ENCODE data around the gene CXCR4.

The CXCR4 gene

DNA sequence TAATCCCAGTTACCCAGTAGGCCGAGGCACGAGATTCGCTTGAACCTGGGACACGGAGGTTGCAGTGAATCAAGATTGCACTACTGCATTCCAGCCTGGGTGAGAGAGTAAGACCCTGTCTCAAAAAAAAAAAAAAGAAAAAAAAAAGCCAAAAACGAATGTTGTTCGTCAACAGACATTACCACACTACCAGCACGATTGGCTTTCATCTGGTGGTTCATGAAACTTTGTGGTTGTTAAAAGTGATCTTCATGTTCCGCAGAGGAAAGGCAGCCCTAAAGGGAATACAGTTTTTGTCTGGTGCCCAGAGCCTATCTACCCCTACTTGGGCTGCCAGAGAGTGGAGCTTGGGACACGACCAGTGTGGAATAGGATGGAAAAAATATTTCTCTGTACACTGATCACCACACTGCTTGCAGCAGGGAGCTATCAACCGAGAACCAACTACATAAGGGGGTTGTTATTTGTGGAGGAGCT, 13.6 kb upstream of the CXCR4 start:
- DNase-seq = no peak

DNA sequence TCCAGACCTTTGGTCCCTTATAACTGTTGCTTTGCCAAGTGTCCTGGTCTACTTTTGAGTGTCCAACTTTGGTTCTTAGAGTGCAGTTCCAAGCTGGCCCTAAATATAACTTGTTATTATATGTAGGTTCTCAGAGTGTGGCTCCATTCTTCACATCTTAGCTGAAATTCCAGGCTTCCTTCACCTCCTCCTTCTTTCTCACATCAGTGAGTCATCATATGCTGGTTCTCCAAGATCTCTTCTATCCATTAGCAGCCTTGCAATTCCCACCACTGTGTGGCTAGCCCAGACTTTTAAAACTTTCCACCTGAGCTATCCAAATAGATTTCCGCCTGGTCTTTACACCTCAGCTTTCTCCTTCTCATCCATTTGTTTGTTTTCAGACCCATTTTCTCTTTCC, 12.6 kb upstream of the CXCR4 start:
- DNase-seq = no peak

DNA sequence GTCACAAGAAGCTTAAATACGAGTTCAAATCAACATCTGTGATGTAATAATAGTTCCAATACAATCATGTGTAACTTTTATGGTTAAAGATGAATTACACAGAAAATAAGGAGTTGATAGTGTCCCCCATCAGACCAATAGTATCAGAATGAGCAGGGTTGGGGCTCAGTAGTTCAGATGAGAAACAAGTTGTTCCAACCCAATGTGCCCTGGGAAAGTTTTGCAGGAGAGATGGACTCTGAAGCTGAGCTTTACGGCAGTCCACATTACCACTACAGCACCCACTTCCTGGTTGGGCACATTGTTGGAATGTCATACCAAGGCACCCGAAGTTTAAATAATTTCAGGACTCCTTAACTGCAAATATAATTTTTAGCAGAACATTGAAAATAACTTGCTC, 12.1 kb upstream of the CXCR4 start:
- DNase-seq = no peak

DNA sequence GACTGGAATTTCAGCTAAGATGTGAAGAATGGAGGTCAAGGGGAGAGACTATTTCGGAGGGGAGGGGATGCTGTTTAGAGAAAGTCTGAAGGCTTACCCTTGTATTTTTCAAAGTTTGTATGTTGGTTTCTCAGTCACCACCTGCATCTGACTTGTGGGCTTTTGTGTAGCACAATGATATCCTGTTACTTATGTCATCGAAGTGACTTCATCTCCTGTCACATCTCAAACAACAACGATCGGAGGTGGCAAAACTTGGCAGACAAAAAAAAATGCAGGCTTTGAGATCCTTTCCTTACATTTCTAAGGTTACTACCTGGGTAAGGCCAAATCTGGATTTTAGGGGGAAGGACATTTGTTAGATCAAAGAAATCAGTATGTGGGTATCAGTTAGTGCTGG, 11.7 kb upstream of the CXCR4 start:
- no peak for DNase-seq

DNA sequence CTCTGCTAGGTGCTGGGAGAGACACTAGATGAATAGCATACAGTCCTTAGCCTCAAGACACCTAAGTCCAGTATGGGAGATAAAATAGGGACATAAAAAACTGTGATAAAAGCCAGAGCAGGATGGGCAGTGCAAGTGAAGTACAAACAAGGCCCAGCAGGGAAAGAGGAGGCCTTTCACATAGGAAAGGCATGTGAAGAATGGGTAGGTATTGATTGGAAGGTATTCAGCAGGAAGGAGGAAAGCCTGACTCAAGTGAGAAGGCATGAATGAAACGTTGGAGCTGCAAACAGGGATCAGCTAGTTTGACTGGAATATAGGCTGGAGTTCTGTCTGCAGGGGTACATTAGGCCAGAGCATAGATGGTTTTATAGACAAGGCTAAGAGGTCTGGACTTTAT, 11.0 kb upstream of the CXCR4 start:
- DNase-seq = no peak

DNA sequence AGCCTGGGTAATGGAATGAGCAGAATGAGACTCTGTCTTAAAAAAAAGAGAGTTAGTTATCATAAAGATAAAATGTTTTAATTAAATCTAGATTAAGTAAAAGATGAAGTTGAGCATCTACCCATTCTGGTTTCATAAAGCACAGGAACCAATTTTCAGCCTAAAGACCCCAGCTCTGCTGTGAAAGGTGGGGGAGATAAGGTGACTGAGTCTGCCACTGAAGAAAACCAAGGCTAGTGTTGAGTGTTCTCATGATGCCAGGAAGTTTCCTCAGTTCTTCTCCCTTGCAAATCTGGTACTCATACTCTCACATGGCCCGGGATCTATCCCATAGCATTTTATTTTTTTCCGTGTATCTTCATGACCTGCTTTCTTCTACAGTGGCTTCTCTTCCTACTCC, 10.4 kb upstream of the CXCR4 start:
- DNase-seq = no peak

DNA sequence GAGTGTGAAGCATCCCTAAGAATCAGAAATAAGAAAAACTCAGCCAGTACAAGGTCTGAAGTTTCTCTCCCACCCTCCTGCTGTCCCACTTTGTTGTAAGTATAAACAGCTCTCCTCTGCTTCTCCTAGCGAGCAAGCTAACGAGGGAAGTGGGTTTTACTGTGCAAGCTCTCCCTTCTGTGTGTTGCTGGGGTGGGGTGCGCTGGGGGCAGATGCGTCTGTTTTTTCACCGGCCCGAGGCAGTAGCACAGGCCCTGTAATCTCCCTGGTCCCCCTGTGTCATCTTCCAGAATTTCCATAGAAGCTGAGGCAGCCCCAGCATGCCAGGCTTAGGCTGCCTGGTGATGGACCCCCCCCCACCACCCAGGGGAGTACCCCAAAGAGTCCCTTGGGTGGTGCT, 9.4 kb upstream of the CXCR4 start:
- no peak for DNase-seq

DNA sequence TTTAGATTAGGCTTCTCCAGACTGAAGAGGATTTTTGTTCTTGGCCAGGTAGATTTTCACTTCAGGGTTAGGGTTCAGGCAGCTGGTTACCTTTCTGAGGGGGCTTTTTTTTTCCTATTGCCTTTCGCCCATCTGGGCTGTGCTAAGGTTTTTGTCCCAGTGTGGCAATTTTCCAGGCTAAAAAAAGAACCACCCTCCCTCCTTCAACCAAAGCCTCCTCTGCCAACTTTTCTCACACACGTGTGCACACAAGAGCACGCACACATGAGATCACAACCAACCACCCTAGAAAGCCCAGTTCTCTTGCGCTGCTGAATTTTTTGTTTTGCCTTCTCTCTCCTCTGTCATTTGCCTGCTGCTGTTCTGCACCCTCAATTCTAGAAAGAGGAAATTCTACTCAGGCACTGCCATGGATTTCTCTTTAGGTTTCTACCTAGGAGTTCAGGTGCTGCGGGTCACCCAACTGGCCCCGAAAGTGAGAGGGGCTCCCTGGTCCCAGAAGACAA, 8.5 kb upstream of the CXCR4 start:
- no peak for DNase-seq

DNA sequence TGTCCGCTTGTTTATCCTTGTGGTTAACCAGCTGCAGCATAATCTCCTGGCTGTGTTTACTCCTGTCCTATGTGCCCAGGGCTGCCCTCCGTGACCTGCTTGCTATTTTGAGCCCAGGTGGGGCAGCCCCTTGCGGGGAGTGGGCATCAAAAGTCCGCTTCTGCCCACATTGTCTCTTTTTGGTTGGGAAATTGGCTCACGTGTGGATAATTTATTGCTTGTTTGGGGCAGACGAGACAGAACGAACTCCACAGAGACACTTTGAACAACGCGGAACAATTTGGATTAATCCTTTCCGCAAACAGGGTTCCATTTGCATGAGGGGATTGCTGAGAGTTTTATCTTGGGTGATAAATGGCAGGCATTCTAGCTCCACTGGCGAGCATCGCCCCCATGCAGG, 8.1 kb upstream of the CXCR4 start:
- DNase-seq = peak; percentile 37

DNA sequence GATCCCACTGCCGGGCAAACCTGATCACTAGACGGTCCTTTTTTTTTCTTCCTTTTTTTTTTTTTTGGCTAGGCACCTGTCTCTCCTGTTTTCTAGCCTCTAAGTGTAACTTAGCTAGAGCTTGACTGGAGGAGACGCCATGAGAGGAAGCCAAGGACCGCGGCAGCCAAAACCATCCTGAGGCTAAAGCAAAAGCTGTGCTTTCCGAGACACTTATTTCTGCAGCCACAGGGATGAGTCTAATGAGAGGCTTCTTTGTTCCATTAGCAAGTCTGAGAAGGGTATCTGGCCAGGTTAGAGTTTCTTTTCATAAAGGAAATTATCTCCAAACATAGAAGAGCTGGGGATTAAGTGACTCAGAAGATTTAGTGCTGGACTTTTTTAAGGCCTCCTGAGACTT, 7.3 kb upstream of the CXCR4 start:
- no peak for DNase-seq

DNA sequence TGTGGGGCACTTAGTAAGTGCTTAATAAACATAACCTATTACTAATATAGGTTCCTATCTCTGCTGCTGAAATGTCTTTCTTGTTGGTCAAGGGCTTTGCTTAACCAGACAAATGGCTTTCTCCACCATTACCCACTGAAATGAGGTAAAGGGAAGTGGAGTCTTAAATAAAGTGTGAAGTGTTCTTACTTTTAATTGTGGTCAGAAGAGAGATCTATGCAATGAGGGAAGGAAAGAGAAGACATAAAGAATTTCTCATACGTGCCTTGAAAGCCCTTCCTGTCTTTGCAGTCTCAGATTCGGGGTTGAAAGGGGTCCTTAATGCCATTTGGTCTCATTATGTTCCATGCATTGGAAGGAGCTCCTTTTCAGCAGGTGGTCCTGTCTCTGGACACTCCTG, 6.9 kb upstream of the CXCR4 start:
- DNase-seq = no peak

DNA sequence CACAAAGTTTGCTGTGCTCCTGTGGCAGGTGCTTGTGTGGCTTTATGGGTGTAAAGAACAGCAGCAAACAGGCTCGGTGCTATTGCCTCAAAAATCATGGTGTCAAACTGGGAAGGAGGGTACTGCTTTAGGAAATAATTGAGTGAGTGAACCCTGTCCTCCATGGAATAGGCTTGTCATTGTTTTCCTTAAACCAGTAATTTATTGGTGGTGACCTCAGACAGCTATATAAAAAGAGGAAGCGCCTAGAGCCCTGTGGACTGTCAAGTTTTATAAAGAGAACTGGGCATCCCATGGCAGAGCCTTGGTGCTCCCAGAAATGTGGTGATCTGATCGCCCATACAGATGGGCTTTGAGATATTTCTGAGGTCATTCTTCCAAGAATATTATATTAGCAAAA, 4.7 kb upstream of the CXCR4 start:
- DNase-seq = no peak

DNA sequence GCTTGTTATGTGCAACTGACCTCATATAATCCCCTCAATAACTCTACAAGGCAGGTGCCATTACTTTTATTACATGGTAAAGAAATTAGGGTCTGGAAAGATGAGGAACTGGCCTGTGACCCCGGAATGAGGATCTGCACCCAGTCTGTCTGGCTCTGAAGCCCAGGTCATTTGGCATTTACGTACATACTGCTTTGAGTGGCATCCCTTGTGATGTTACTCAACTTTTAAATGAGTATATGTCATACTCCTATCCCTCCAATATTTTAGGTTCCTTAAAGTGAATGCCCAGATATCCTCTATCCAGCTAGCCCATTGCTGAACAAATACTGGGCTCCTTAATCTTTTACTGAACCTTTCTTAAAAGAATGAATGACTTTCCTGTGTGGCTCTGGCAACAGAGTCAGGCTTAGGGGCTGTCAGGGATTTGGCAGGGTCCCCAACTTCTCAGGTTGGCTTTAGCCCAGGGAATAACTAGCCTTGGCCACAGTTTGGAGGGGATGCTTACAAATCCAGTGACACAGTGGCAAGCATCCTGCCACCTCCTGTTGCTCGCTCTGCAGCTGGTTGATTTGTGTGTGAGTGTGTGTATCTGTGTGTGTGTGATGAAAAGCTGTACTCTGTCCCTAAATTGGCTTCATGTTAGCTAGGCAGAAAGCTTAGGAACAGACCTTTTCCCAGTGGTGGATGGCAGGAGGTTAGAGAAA, 3.4 kb upstream of the CXCR4 start:
- DNase-seq = no peak

DNA sequence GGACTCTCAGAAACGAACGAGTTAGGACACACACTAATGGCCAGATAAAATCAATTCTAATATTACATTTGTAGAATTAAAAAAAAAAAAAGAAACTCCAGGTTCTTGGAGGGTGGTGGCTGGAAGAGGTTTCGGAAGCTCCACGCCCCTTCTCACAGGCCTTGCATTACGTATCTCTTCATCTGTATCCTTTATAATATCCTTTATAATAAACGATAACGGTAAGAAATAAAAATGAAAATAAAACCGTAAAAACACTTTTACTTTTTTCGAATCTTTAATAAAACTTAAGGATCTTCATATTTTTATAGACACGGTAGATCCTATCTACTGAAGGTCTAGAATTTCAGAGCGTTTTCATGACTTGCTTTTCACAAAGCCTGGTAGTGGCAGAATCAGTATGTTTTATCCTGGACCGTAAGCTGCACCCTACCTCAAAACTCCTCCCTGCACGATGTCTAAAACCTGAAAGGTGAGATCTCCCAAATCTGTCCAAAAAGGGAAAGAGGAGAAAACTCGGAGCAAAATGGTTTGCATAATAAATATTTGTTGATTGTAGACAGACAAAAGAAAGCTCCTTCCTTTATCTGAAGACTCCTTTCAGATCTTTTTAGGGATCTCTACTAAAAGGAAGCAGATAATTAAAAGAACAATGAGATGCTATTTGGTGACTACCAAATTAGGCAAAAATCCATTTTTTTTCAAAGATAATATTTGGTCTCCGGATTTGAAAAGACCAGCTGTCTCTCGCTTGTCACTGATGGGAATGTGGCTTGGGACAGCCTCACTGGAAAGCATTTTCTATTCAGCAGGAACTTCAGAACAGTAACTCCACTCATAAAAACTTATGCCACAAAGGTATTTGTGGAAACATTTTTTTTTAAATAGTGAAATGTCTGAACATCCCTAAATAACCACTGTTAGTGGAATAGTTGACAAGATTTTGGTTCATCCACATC, 2.0 kb upstream of the CXCR4 start:
- DNase-seq = no peak

DNA sequence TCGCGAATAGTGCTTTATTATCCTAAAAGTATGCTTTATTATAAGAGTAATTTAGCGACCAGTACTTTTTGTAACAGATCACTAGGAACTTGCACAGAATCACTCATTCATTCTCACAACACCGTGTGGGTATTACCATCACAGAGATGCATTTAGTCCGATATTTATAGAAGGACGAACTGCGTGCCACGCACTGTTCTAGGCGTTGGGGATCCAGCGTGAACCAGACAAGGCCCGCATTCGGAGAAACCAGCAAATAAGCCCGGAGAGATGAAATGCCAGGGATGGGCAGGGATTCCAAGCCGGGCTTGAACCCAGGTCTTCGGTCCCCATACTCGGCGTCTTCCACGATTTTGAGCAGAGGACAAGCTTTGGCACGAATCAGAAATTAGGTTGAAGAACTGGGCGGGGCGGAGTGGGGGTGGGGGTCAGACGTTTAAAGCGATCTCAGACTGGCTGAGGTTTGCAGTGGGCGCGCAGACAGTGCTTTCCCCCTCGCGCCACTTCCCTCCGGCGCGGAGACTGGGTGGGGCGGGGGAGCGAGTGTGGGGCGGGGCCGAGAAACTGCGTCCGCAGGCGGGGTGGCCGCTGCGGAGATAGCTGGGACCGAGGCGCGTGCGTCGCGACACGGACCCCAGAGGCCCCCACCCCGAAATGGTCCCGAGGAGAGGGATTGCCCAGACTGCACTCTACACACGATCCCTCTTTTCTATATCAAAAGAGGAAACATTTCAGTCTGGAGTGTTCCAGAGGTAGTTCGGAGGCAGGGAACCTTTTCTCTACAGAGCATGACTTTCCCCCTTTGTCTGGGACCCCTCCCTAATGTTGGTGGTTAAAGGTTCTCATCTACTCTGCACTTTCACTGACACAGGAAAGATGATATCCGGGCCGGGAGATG, 1.1 kb upstream of the CXCR4 start:
- peak; percentile 33 for DNase-seq

DNA sequence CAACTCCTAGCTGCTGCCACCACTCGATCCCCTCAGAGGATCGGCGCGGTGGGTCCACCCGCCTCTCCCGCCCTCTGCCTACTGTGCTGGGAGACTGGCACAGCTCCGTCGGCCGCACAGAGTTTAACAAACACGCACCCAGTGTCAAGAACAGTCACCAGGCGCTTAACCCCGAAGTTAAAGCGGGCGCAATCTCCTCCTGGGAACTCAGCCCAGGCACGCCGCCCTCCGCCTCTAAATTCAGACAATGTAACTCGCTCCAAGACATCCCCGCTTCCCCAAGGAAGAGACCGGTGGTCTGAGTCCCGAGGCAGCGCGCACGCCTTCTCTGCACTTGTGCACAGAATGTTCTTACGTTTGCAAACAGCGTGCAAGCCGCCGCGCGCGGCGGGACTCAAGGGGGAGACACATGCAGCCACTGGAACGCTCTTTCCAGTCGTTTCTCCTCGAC, 533 bp downstream of the CXCR4 start:
- peak; percentile 27 for DNase-seq

DNA sequence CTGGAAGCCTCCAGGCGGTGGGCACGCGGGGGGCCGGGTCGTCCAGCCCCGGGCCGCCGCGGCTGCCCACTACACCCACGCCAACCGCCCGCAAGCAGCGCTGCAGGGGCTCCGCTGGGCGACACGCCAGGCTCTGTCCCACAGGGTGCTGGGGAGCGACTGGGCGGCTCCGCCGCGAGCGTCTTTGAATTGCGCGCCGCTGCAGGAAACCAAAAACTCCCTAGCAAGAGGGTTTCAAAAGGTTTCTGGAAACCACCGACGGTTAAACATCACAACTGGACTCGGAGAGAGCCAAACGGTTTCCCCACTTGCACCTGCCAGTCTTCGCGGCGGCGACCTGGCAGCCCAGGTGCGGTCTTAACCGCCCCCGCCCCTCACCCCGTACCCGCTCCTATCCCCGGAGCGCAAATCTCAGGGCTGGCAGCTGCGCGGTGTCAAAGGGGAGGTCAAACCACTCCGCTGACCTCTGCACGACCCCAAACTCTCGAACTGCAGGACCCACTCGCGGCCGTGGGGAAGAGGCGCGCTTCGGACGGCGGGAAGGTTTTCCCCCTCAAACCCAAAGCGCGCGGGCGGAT, 1.0 kb downstream of the CXCR4 start:
- DNase-seq = no peak

DNA sequence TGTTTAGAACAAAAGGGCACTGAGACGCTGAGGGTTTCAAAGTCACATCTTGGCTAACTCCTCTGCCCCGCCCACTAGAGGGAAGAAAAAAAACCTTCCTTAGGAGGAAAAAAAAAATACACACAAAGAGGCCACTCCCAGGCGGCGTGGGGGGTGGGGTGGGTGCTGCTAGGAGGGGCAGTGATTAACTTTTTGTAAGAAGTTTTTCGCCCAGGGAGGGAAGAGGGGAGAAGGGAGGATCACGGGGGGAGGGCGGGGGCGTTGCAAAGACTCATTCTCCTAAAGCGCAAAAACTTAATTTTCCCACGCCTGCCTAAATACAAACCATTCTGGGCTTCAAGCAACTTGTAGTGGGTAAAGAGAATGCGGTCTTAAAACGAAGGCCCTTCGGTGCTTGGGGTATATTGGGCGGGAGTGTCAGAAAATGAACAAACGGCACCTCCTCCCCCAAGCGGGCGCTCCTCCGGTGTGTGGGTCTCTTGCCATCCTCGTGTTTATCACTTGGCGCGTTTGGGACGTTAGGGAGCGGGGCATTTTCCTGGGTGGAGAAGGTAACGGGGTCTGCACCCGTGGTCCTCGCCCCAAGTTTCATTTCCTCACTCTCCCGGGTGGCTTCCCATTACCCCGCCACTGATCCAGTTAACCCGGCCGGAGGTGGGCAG, 1.7 kb downstream of the CXCR4 start:
- DNase-seq = no peak

DNA sequence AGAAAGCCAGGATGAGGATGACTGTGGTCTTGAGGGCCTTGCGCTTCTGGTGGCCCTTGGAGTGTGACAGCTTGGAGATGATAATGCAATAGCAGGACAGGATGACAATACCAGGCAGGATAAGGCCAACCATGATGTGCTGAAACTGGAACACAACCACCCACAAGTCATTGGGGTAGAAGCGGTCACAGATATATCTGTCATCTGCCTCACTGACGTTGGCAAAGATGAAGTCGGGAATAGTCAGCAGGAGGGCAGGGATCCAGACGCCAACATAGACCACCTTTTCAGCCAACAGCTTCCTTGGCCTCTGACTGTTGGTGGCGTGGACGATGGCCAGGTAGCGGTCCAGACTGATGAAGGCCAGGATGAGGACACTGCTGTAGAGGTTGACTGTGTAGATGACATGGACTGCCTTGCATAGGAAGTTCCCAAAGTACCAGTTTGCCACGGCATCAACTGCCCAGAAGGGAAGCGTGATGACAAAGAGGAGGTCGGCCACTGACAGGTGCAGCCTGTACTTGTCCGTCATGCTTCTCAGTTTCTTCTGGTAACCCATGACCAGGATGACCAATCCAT, 2.7 kb downstream of the CXCR4 start:
- no peak for DNase-seq

DNA sequence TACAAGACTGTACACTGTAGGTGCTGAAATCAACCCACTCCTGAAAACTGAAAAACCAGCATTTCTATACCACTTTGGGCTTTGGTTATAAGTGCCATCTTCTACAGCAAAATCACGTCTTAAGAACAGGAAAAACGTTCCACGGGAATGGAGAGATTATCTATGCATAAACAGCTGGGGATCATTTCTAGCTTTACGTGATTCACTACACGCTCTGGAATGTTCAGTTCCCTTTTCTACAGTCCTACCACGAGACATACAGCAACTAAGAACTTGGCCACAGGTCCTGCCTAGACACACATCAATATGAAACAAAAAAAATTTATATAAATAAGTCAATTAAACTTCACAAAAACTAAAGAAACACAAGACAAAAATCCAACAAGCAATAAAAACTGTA, 3.6 kb downstream of the CXCR4 start:
- DNase-seq = no peak

DNA sequence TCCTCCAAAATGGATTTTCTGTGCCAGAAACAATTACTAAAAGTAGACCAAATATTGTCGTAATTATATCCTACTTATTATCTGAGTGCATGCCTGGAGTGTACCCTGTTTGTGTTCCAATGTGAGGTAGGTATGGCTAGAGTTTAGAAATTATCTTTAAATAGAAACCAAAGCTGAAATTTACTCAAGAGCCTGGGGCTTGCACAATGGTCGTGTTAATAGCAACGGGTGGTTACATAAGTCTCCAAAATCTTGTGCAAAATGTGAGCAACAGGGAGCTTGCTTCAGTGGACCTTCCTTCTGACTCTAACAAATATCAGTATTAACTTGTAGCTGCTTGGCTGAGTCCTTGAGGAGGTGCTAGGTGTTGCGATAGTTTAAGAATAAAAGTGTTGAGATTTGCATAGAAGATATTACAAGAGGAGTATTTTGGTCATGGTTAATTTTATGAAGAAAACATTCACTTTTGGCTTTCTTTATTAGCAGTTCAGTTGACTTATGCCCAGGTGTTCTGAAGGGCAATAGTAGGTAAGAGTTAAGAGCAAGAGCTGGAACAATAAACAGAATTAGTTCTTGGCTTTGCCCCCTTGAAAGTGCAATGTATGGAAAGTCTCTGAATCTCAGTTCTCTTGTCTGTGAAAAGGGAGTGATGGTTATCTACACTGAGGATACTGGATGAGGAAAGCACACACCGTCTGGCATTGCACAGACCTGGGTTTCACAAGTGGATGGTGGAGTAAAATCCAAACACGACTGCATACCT, 4.6 kb downstream of the CXCR4 start:
- no peak for DNase-seq
